ENCODE measurements around the gene RRP1. TPM values are rescaled to one million over a fixed set of nuclear protein-coding genes. Genes with fewer than 3 reads are reported as not detected.

The RRP1 gene
- polyA plus RNA-seq, 1 of the 3 experiments (the other 2 are of a cell fraction): 22.7 TPM

GRCh38 chr21:43819511-43820405, 30.4 kb downstream of the RRP1 start:
- Histone ChIP-seq H3K79me2 (ENCODE audit: insufficient read depth) (no peaks in the 10 kb centered on the region), H2AFZ (ENCODE audit: low read depth) (no peak overlapping the region), H3K27me3 (ENCODE audit: insufficient read depth) (no peaks in the 10 kb centered on the region), H3F3A (replicated peaks; ENCODE audit: insufficient read depth) (no peaks in the 10 kb centered on the region), H4K20me1 (ENCODE audit: insufficient read depth) (no peaks in the 10 kb centered on the region), H3K9me2 (no peaks in the 10 kb centered on the region), H3K9me3 (no peaks in the 10 kb centered on the region), H3K4me2 (no peak overlapping the region), H3K4me3 (ENCODE audit: low read depth in 2 of 2, low read length in 1 of 2) (no peak overlapping the region), H3K27ac (ENCODE audit: low read depth in 2 of 2, low read length in 1 of 2) (no peak overlapping the region), H3K36me3 (replicated peaks in 1 of 2; ENCODE audit: control insufficient read depth in 1 of 2, insufficient read depth in 2 of 2, low read length in 1 of 2) (no peaks in the 10 kb centered on the region), H3K4me1 (ENCODE audit: control insufficient read depth in 1 of 2, insufficient read depth in 2 of 2, low read depth in 1 of 2, low read length in 1 of 2) (peaks cover 0 to 5% of the 10 kb centered on the region in 2 experiments; a peak in 1 of 4 replicates), H3K9ac (no peak overlapping the region)
- DNase-seq: no peak
- TF ChIP-seq JUND (IDR thresholded peaks at IDR 0.05) (no peak), GABPA (IDR thresholded peaks at IDR 0.05; ENCODE audit: low read depth) (no peak), TCF12 (IDR thresholded peaks at IDR 0.05) (no peak), TAF1 (IDR thresholded peaks at IDR 0.05; ENCODE audit: borderline replicate concordance, low read depth, low read length) (no peak), RXRA (IDR thresholded peaks at IDR 0.05; ENCODE audit: borderline replicate concordance, low read depth) (no peak), FOSL2 (IDR thresholded peaks at IDR 0.05; ENCODE audit: borderline replicate concordance, low read depth) (no peak), RFX5 (IDR thresholded peaks at IDR 0.05; ENCODE audit: low read length) (no peak), GATA2 (CRISPR knock-in tag; IDR thresholded peaks at IDR 0.05) (no peak), SIN3A (IDR thresholded peaks at IDR 0.05; ENCODE audit: borderline replicate concordance, low read depth, low read length) (no peak), RCOR1 (IDR thresholded peaks at IDR 0.05; ENCODE audit: low read length) (no peak), FOXJ3 (CRISPR knock-in tag; IDR thresholded peaks at IDR 0.05) (no peak), POLR2AphosphoS5 (IDR thresholded peaks at IDR 0.05; ENCODE audit: low read depth, low read length) (no peak)
- TF ChIP-seq, protein P1, sequence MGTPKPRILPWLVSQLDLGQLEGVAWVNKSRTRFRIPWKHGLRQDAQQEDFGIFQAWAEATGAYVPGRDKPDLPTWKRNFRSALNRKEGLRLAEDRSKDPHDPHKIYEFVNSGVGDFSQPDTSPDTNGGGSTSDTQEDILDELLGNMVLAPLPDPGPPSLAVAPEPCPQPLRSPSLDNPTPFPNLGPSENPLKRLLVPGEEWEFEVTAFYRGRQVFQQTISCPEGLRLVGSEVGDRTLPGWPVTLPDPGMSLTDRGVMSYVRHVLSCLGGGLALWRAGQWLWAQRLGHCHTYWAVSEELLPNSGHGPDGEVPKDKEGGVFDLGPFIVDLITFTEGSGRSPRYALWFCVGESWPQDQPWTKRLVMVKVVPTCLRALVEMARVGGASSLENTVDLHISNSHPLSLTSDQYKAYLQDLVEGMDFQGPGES (IDR thresholded peaks at IDR 0.05; ENCODE audit: low read depth, low read length): no peak
- TF ChIP-seq, protein P2, sequence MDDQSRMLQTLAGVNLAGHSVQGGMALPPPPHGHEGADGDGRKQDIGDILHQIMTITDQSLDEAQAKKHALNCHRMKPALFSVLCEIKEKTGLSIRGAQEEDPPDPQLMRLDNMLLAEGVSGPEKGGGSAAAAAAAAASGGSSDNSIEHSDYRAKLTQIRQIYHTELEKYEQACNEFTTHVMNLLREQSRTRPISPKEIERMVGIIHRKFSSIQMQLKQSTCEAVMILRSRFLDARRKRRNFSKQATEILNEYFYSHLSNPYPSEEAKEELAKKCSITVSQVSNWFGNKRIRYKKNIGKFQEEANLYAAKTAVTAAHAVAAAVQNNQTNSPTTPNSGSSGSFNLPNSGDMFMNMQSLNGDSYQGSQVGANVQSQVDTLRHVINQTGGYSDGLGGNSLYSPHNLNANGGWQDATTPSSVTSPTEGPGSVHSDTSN (IDR thresholded peaks at IDR 0.05): no peak
- TF ChIP-seq, protein P3, sequence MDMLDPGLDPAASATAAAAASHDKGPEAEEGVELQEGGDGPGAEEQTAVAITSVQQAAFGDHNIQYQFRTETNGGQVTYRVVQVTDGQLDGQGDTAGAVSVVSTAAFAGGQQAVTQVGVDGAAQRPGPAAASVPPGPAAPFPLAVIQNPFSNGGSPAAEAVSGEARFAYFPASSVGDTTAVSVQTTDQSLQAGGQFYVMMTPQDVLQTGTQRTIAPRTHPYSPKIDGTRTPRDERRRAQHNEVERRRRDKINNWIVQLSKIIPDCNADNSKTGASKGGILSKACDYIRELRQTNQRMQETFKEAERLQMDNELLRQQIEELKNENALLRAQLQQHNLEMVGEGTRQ (IDR thresholded peaks at IDR 0.05; ENCODE audit: borderline replicate concordance, low read depth, low read length): no peak
- CTCF ChIA-PET: interaction anchor here (1.3 to 1.5 kb wide), 2 partner anchors 9 to 41 kb away, joined by 3 read pairs; no protein-coding TSS in a partner anchor
- 72% methylated on average over 13 of the region's 25 CpGs for WGBS (ENCODE audit: low lambda C conversion rate)
- POLR2A ChIA-PET: no interaction called here
